ENCODE results near the gene TRAF7.
A peak's percentile ranks its signal among the peaks of the same experiment; 100 is the strongest.

The TRAF7 gene

GRCh38 chr16:2205104-2205966 is 49.8 kb downstream of the TRAF7 start, which contains the start of gene MLST8:
TSS of gene MLST8 (plus strand) at chr16:2205454. CDS start at chr16:2206086, 632 bp downstream.
- DNase-seq: peak; percentile 89 to 93

- DNase-seq: no peak
Observed at GRCh38 chr16:2205967-2206313, 50.4 kb downstream of the TRAF7 start.

- no peak for DNase-seq
Observed at GRCh38 chr16:2206420-2206779, 50.8 kb downstream of the TRAF7 start.

DNA sequence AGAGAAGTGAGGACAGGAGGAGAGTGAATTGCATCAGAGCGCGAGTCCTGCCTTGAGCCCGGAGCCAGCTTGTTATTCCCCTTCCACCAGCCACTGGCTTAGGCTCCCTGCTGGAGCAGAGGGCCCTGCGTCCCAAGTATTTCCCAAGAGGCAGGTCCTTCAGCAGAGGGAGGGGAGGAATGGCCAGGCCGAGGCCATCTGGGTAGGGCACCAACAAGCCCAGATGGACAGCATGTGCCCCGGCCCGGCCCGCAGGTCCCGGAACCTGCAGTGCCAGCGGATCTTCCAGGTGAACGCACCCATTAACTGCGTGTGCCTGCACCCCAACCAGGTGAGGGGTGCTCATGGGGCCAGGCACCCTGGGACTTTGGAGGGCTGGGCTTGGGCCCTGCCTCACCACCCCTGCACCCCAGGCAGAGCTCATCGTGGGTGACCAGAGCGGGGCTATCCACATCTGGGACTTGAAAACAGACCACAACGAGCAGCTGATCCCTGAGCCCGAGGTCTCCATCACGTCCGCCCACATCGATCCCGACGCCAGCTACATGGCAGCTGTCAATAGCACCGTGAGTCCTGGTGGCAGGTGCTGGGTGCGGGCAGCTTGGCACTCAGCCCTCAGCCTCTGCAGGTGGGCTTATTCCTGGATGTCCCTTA is 51.3 kb downstream of the TRAF7 start:
- no peak for DNase-seq

DNA sequence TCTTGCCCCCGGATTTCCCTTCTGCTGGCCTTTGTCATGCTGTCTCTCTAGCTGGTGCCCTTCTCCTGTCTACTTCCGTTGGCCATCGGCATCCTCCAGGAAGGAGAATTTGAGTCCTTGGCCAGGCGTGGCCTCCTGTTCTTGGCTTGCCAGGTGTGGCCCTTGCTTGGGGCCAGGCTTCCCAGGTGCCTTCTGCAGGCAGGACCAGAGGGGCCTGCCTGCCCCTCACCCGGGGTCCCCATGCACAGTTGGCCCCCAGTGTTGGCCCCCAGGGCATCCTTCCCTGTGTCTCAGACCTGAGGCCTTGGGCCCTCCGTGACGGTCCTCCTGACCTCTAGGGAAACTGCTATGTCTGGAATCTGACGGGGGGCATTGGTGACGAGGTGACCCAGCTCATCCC is 52.3 kb downstream of the TRAF7 start:
- DNase-seq: no peak

GRCh38 chr16:2208308-2208707 is 52.7 kb downstream of the TRAF7 start:
- DNase-seq: no peak

DNA sequence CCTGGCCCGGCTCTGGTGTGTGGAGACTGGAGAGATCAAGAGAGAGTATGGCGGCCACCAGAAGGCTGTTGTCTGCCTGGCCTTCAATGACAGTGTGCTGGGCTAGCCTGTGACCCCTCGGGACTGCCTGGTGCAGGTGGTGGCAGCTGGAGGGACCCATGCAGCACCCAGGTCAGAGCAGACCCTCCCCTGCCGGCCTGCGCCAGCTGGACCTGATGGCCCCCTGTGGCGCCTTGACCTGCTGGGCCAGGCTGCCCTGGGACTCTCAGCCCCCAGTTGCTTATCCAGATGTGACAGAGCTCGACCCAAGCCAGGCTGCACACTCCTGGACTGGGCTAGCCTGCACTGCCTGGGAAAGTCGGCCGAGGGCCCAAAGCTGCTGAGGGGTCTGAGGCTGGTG is 53.2 kb downstream of the TRAF7 start:
- DNase-seq: no peak

DNA sequence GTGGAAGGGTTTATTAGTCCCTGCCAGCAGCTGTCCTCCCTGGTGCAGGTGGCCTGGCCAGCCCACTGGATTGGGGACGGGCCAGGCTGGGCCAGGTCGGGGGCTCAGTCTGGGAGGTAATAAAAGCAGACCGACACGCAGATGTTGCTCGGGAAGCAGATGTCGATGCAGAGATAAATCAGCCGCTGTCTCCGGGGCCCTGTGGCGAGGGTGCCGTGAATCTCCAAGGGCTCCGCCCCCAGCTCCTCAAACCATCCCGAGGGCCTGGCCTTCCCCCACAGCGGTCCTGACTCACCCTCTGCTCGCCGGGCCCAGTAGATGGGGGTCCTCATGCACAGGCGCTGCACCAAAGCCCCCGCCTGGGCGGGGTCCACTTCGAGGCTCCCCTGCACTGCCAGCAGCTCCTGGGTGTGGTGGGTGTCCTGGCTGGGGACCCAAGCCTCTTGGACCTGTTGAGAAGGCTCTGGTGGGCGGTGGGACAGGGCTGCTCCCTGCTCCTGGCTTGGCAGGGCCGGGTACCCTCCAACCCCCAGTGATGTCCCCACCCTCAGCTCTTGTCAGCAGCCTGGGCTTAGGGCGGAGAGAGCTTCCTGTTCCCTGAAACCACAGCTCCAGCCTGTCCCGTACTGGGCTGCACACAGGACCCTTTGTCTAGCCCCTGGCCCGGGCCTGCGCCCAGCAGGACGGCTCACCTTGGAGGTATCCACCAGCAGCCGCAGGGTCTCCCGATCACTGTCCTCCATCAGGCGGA is 53.9 kb downstream of the TRAF7 start:
- DNase-seq: no peak

DNA sequence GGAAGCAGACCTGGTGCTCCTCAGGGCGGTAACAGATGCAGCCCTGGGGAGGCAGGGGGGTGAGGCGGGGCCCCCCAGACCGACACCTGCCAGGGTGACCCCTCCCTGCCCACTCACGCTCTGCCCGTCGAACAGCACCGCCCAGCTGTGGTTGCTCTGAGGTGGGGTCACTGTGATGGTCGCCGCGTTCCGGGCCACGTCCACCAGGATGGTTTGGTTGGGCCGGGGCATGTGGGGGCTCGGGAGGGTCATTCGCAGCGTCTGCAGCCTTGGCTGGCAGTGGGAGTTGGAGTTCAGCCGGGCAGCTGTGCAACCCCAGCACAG is 54.4 kb downstream of the TRAF7 start:
- DNase-seq: no peak

- no peak for DNase-seq
Observed at GRCh38 chr16:2210386-2211365, 55.1 kb downstream of the TRAF7 start, which contains the start of gene BRICD5. TSS of gene BRICD5 (minus strand) at chr16:2210863. CDS start at chr16:2210833, 30 bp downstream.

DNA sequence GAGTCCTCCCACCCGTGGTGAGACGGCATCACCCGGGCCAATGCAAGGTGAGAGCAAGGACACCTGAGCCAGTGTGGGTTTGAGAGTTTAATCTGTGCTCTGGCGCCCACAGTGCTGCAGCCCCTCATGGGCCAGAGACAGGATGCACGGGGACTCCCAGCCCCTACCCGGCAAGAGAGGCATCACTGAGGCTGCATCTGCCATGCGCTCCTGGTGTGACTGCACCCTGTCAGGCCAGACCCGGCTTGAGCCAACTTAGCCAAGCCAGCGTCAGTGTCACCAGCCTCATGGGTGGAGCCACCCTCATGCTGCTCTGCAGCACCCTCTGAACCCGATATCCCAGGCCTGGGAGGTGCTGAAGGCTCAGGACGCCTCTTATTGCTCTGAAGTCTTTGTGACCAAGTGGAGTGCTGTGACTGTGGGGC is 56.4 kb downstream of the TRAF7 start:
- DNase-seq: no peak

DNA sequence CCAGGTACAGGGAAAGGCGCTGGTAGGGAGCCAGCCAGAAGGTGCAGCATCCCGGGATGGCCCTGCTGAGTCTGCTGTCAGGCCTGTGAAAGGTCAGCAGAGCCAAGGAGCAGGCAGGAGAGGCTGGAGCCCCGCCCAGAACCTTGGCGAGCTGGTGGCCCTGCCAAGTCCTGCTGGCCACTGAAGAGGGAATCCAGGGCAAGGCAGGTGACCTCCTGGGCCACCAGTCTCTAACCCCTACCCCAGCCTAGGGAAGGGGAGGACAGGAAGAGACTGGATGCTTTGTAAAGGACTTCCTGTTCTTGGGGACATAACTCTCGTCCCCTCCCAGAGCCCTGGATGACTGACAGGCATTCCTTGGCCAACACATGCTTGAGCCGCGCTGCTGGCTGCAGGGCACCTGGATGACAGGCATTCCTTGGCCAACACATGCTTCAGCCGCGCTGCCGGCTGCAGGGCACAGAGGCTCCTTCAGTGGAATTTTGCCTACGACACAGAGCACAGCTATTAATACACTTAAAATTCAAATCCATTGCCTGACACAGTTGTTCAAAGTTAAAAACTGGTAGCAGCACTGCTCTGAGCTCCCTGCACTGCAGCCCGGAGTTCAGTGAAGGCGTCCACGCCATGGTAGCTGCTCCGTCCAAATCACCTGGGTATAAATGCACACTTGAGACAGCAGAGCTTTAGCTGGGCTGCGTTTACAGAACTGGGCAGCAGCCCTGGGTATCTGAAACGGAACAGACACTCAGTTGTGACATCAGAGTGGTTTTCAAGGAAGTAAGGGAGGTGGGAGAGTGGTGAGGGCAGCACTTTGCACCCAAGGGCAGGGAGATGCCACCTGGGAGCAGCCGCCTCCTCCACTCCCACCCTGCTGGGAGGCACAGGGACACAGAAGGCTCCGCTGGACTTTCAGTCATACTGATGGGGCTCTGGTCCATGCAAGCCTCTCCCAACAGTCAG is 57.1 kb downstream of the TRAF7 start:
- DNase-seq: no peak

GRCh38 chr16:2213817-2214718 is 58.5 kb downstream of the TRAF7 start:
- no peak for DNase-seq

DNA sequence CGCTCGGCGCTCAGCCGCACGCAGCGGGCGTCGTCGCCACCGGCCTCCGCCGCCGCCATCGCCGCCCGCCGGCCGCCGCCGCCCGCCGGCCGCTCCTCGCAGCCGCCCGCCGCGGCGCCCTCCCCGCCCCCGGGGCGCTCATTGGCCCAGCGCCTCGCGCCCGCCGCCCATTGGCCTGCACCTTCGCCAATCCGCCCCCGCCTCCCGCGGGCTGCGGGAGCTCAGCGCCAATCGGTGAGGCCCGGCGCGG is 59.1 kb downstream of the TRAF7 start, which contains the start of gene PGP:
PGP (minus strand) TSS at position 122 of the 250 bp plus-strand sequence; CDS start at position 59, 63 bp downstream.
- DNase-seq: no peak

- DNase-seq: no peak
Observed at GRCh38 chr16:2216330-2216729, 60.7 kb downstream of the TRAF7 start.

DNA sequence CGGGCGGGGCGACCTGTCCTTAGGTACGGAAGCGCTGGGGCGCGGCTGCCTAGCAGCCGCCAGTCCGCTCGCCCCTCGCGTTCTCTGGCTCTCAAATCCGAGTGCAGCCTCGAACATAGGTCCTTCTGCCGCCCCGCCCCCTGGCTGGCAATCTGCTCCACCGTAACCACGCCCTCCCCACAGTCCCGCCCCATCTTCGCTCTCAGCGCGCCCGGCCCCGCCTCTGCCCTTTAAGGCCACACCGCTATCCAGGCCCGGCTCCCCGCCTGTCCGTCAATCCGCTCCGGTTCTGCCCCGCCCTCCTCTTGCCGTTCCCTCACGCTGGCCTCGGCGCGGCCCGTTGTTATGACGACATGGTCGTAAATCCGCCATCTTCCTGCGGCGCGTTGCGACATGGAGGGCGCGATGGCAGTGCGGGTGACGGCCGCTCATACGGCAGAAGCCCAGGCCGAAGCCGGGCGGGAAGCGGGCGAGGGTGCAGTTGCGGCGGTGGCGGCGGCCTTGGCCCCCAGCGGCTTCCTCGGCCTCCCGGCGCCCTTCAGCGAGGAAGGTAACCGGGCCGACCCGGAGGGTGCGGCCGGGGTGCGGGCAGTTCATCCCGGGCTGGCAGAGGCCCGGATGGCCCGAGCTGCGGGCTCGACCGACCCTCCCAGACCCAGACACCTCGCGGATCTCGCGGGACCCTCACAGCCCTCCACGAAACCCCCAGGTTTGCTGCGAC is 67.8 kb downstream of the TRAF7 start, which contains the start of gene E4F1:
E4F1 (plus strand) TSS at position 371 of the 721 bp plus-strand sequence; CDS start at position 394, 23 bp downstream.
- DNase-seq: peak; percentile 99

DNA sequence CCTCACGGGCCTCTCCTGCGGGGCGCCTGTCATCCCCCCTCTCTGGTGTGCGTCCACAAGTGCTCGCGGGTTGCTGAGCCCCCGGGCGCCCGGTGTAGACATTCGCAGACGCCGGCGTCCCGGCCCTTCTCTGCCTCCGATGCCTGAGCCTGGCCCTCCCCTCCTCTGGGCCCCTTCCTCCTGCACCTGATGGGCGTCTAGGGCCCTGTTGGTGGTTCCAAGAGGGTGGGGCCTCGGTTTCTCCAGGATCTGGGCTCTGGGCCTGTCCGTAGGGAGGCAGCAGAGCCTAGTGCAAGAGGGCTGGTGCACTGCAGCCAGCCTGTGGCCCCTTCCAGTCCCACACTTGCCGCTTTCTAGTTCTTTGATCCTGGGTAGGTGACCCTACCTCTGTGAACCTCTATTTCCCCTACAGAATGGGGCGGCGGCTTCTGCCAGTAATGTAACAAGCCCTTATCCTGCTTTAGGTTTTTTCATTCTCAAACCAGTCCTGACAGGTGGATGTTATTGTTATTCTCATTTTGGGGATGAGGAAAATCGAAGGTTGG is 68.4 kb downstream of the TRAF7 start:
- peak in 1 of 2 donors; percentile 26 for DNase-seq

DNA sequence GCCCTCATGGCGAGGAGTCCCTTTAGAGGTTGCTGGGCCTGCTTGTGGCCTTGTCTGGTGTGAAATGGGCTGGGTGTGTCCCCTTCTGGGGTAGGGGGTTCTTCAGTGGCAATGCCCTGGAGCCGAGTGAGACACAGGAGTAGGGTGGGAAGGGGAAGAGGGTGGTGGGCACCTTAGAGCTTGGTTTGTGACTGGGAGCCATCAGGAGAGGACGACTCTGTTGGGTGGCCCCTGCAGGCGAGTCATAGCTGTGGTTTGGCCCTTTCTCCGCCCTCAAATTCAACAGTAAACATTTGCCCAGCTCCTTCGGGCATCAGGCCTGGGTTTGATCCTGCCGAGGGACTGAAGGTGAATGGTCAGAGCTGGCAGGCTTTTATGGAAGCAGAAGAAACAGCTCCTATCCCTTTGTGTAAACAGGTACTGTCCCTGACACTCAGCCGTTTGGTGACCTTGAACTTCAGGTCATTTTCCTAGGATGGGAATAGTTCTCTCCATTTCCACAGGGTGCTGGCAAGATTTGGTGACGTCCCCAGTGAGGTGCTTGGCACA is 70.7 kb downstream of the TRAF7 start:
- no peak for DNase-seq

- no peak for DNase-seq
Observed at GRCh38 chr16:2226918-2227317, 71.3 kb downstream of the TRAF7 start.

Data from activated CD4-positive, alpha-beta T cell treated with anti-CD3 and anti-CD28 coated beads for 4 hours (primary cell).